IPS-NIHi7 (cell line): ENCODE measurements around the gene C6.

Experiments used
- DNase-seq: peaks from one replicate; pipeline ENCODE4 v3.0.0; 2012; ENCODE audit warnings: mixed read lengths; ENCODE audit errors: extremely low spot score

Gene C6

GRCh38 chr5:41122459-41122858 lies 90.9 kb downstream of the C6 start:
- no peak for DNase-seq

- no peak for DNase-seq
Observed at GRCh38 chr5:41120600-41120999, 92.7 kb downstream of the C6 start.

- no peak for DNase-seq
Observed at GRCh38 chr5:41118177-41118576, 95.2 kb downstream of the C6 start.

- no peak for DNase-seq
Observed at GRCh38 chr5:41115281-41115680, 98.1 kb downstream of the C6 start.

- no peak for DNase-seq
Observed at GRCh38 chr5:41112486-41113455, 100.6 kb downstream of the C6 start.

GRCh38 chr5:41109186-41109585 lies 104.1 kb downstream of the C6 start:
- DNase-seq: no peak

GRCh38 chr5:41102341-41102740 lies 111.0 kb downstream of the C6 start:
- no peak for DNase-seq

- DNase-seq: no peak
Observed at GRCh38 chr5:41097642-41098041, 115.7 kb downstream of the C6 start.

GRCh38 chr5:41095324-41096101 lies 117.8 kb downstream of the C6 start:
- no peak for DNase-seq

- no peak for DNase-seq
Observed at GRCh38 chr5:41094871-41095270, 118.5 kb downstream of the C6 start.

- DNase-seq: no peak
Observed at GRCh38 chr5:41093803-41094202, 119.5 kb downstream of the C6 start.
